Activated T-helper 1 cell treated with anti-CD3 and anti-CD28 coated beads, Interleukin-12 subunit alpha, Interleukin-12 subunit beta, Interleukin-2, Interleukin-4 antibody, amounts not matched to agents 30 ng/mL and 10 ng/mL and 1 ng/mL, durations not matched to agents 14 hours and 24 hours and 36 hours (primary cell): ENCODE data around the gene COL12A1. TPM values are rescaled to one million over a fixed set of nuclear protein-coding genes. Genes with fewer than 3 reads are reported as not detected.

Source experiments
- DNase-seq: peaks from one replicate; pipeline ENCODE4 v3.0.0; 2021; ENCODE audit warnings: low spot score
- H3K27ac Mint-ChIP-seq: one replicate; pipeline ENCODE4 v1.8.0; 2021; ENCODE audit warnings: mild to moderate bottlenecking, mixed read lengths
- H3K27me3 Mint-ChIP-seq: one replicate; pipeline ENCODE4 v1.8.0; 2022; ENCODE audit warnings: mild to moderate bottlenecking, moderate library complexity, mixed read lengths; ENCODE audit not compliant: insufficient read depth
- H3K36me3 Mint-ChIP-seq: one replicate; pipeline ENCODE4 v1.8.0; 2021; ENCODE audit warnings: low read depth, mixed read lengths
- H3K4me1 Mint-ChIP-seq: one replicate; pipeline ENCODE4 v1.8.0; 2021; ENCODE audit warnings: low read depth, mixed read lengths
- H3K4me3 Mint-ChIP-seq: one replicate; pipeline ENCODE4 v1.8.0; 2021; ENCODE audit warnings: mild to moderate bottlenecking, moderate library complexity, mixed read lengths
- H3K9me3 Mint-ChIP-seq: one replicate; pipeline ENCODE4 v1.8.0; 2021; ENCODE audit warnings: mixed read lengths
- intact Hi-C: fragments of 100-400 bp; cut with micrococcal nuclease; formaldehyde crosslinking; loops from one replicate; pipeline ENCODE4 v1.15.1; 2024
- total RNA-seq: library from RNA; stranded (reverse); gene quantifications from 2 replicates; pipeline ENCODE4 v1.2.3, GENCODE V29; 2022

Gene COL12A1
- total RNA-seq = 0.03 TPM in 1 of 2 replicates, not detected in the other

GRCh38 chr6:75205776-75206575 lies at the start of gene COL12A1:
Gene COL12A1 (minus strand): TSS chr6:75206053. CDS start chr6:75202792, 3,261 bp downstream.
- Mint-ChIP-seq H3K4me1 (peaks cover 64% of the 10 kb centered on the region), H3K9me3 (no peaks in the 10 kb centered on the region), H3K36me3 (peaks cover 6% of the 10 kb centered on the region), H3K27ac (peak within 1 kb of the TSS; percentile 52), H3K4me3 (peak within 1 kb of the TSS; percentile 69), H3K27me3 (peaks cover 79% of the 10 kb centered on the region)
- intact Hi-C loops = loop anchor here (2.0 to 10.0 kb wide), 3 partner anchors 121 to 841 kb away; no protein-coding TSS in a partner anchor
- no peak for DNase-seq

- DNase-seq = no peak
- H3K27me3 Mint-ChIP-seq = peaks cover 12% of the 10 kb centered on the region
- intact Hi-C loops = no loop called here
- H3K36me3 Mint-ChIP-seq = peaks cover 26% of the 10 kb centered on the region
- no peaks in the 10 kb centered on the region for H3K9me3 Mint-ChIP-seq
- H3K4me1 Mint-ChIP-seq = no peaks in the 10 kb centered on the region
- no peak overlapping the region for H3K27ac Mint-ChIP-seq
- no peak overlapping the region for H3K4me3 Mint-ChIP-seq
Observed at GRCh38 chr6:75250552-75250951, 44.7 kb upstream of the COL12A1 start.

GRCh38 chr6:75249837-75250236 lies 44.0 kb upstream of the COL12A1 start:
- Mint-ChIP-seq H3K4me3 (no peak overlapping the region), H3K9me3 (no peaks in the 10 kb centered on the region), H3K4me1 (peaks cover 2% of the 10 kb centered on the region), H3K36me3 (peaks cover 24% of the 10 kb centered on the region), H3K27me3 (peaks cover 12% of the 10 kb centered on the region), H3K27ac (no peak overlapping the region)
- DNase-seq = no peak
- intact Hi-C loops = loop anchor here (10.0 kb wide), 2 partner anchors 1665 to 1985 kb away; partner anchors contain the start of gene KHDC1

GRCh38 chr6:75246386-75246785 lies 40.5 kb upstream of the COL12A1 start:
- Mint-ChIP-seq H3K36me3 (peaks cover 14% of the 10 kb centered on the region), H3K9me3 (no peaks in the 10 kb centered on the region), H3K4me1 (peaks cover 15% of the 10 kb centered on the region), H3K27ac (no peak overlapping the region), H3K27me3 (peaks cover 12% of the 10 kb centered on the region), H3K4me3 (no peak overlapping the region)
- intact Hi-C loops = loop anchor here (10.0 kb wide), 2 partner anchors 1662 to 1982 kb away; partner anchors contain the start of gene KHDC1
- no peak for DNase-seq

GRCh38 chr6:75244063-75244584 lies 38.3 kb upstream of the COL12A1 start:
- Mint-ChIP-seq H3K27me3 (peaks cover 12% of the 10 kb centered on the region), H3K36me3 (peaks cover 25% of the 10 kb centered on the region), H3K27ac (peak overlapping the region; percentile 98), H3K4me3 (peak overlapping the region; percentile 96), H3K9me3 (no peaks in the 10 kb centered on the region), H3K4me1 (peaks cover 24% of the 10 kb centered on the region)
- DNase-seq = no peak
- intact Hi-C loops = loop anchor here (5.0 to 10.0 kb wide), 3 partner anchors 1659 to 1979 kb away; partner anchors contain the start of genes EEF1A1 and KHDC1

- peak within 1 kb of the TSS; percentile 98 for H3K27ac Mint-ChIP-seq
- H3K36me3 Mint-ChIP-seq = peaks cover 29% of the 10 kb centered on the region
- peak within 1 kb of the TSS; percentile 96 for H3K4me3 Mint-ChIP-seq
- intact Hi-C loops = loop anchor here (1.0 to 10.0 kb wide), 8 partner anchors 26 to 1979 kb away; partner anchors contain the start of genes EEF1A1, KHDC1 and SENP6
- DNase-seq = peak; percentile 83
- peaks cover 12% of the 10 kb centered on the region for H3K27me3 Mint-ChIP-seq
- peaks cover 24% of the 10 kb centered on the region for H3K4me1 Mint-ChIP-seq
- no peaks in the 10 kb centered on the region for H3K9me3 Mint-ChIP-seq
Observed at GRCh38 chr6:75243333-75244062, 37.6 kb upstream of the COL12A1 start, which contains the start of gene COX7A2. Gene COX7A2 (minus strand): TSS chr6:75243801. CDS start chr6:75243734, 67 bp downstream.

- Mint-ChIP-seq H3K27ac (no peak overlapping the region), H3K4me1 (peaks cover 11% of the 10 kb centered on the region), H3K9me3 (no peaks in the 10 kb centered on the region), H3K36me3 (peaks cover 44% of the 10 kb centered on the region), H3K4me3 (no peak overlapping the region), H3K27me3 (no peaks in the 10 kb centered on the region)
- intact Hi-C loops = no loop called here
- DNase-seq = no peak
Observed at GRCh38 chr6:75236630-75237029, 30.8 kb upstream of the COL12A1 start.

- Mint-ChIP-seq H3K9me3 (no peaks in the 10 kb centered on the region), H3K4me1 (no peaks in the 10 kb centered on the region)
Observed at GRCh38 chr6:75235271-75235670, 29.4 kb upstream of the COL12A1 start.

GRCh38 chr6:75234126-75234865 lies 28.4 kb upstream of the COL12A1 start:
- Mint-ChIP-seq H3K4me1 (no peaks in the 10 kb centered on the region), H3K36me3 (peaks cover 26% of the 10 kb centered on the region), H3K27me3 (peaks cover 4% of the 10 kb centered on the region), H3K27ac (no peak overlapping the region), H3K4me3 (no peak overlapping the region), H3K9me3 (no peaks in the 10 kb centered on the region)
- intact Hi-C loops = no loop called here
- DNase-seq = no peak

More at GRCh38 chr6:75235271-75235670, 29.4 kb upstream of the COL12A1 start:
- H3K4me3 Mint-ChIP-seq = no peak overlapping the region
- no peaks in the 10 kb centered on the region for H3K27me3 Mint-ChIP-seq
- H3K36me3 Mint-ChIP-seq = peaks cover 35% of the 10 kb centered on the region
- intact Hi-C loops = no loop called here
- DNase-seq = no peak
- no peak overlapping the region for H3K27ac Mint-ChIP-seq

- intact Hi-C loops = no loop called here
- DNase-seq = no peak
- Mint-ChIP-seq H3K4me3 (no peak overlapping the region), H3K27me3 (peaks cover 4% of the 10 kb centered on the region), H3K36me3 (peaks cover 19% of the 10 kb centered on the region), H3K27ac (no peak overlapping the region), H3K4me1 (no peaks in the 10 kb centered on the region), H3K9me3 (no peaks in the 10 kb centered on the region)
Observed at GRCh38 chr6:75233092-75233615, 27.3 kb upstream of the COL12A1 start.

GRCh38 chr6:75230484-75231325 lies 24.9 kb upstream of the COL12A1 start:
- Mint-ChIP-seq H3K9me3 (no peaks in the 10 kb centered on the region), H3K4me1 (no peaks in the 10 kb centered on the region), H3K4me3 (no peak overlapping the region), H3K27ac (no peak overlapping the region), H3K36me3 (no peaks in the 10 kb centered on the region), H3K27me3 (peaks cover 4% of the 10 kb centered on the region)
- no peak for DNase-seq
- intact Hi-C loops = no loop called here
